M059J (cell line): ENCODE measurements around the gene FIG4. TPM values are rescaled to one million over a fixed set of nuclear protein-coding genes. Genes with fewer than 3 reads are reported as not detected.
"Not testable (repeated sequence)": the region's sequence is repeated elsewhere in the genome, so short reads cannot be mapped to it uniquely, and the experiment has no call there.

Source experiments
- DNase-seq: peaks from one replicate; pipeline ENCODE4 v3.0.0-alpha.2; 2012; ENCODE audit warnings: low read depth
- total RNA-seq: library from RNA; depleted of rRNA; stranded (reverse); fragments of >200 nt; shearing (Covaris generic); gene quantifications from 2 replicates; pipeline ENCODE4 v1.2.3, GENCODE V29; 2014; rRNA removed

The FIG4 gene
- total RNA-seq, 1 experiment from 2014 or later = 15.4 TPM

GRCh38 chr6:109853426-109853825, 162.3 kb downstream of the FIG4 start:
- no peak for DNase-seq

- DNase-seq = no peak
Measured at GRCh38 chr6:109853951-109854350, 162.9 kb downstream of the FIG4 start.

GRCh38 chr6:109854541-109855308, 163.6 kb downstream of the FIG4 start:
- no peak for DNase-seq

DNA sequence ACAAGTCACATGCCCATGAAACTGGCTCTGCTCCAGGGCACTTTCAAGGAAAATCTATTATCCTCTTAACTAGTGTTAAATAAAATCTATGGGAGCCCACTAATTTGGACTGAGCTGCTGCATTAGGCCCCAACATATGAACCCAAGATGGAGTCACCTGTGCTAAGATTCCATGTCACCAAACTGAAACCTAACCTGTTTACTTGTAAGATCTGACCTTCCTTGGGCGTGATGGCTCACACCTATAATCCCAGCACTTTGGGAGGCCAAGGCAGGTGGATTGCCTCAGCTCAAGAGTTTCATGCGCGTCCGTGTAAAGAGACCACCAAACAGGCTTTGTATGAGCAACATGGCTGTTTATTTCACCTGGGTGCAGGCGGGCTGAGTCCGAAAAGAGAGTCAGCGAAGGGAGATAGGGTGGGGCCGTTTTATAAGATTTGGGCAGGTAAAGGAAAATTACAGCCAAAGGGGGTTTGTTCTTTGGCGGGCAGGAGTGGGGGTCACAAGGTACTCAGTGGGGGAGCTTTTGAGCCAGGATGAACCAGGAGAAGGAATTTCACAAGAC, 164.5 kb downstream of the FIG4 start:
- DNase-seq = not testable (repeated sequence)

DNA sequence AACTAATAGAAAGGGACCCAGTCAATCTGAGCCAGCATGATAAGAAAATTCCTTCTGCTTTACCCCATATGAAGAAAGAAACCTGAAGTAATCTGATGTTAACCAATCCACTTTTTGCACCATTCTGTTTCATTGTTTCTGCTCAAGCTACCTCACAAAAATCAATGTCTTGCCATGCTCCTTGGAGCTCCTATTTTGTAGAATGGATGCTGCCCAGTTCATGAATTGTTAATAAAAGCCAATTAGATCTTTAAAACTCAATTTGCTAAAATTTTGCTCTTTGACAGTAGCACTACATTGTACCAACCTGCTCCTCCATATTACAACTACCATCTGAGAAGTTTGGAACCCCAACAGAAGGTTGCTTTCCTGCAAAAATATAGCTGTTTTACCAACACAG, 170.8 kb downstream of the FIG4 start:
- no peak for DNase-seq

DNA sequence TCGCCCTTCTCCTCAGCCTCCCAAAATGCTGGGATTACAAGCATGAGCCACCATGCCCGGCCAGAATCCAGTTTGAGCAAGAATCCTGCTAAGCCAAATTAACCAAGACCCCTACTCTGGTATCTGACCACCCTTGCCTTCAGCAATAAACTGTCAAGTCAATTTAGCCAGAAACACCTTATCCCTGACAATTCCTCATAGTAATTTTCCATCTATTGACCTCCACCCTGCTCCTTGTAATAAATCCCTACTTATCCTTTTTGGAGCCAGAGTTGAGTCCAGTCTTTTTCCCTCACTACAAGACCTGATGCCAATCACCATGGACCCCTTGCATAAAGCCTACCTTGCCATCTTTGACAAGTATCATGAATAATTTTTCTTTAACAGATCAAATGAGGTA, 173.0 kb downstream of the FIG4 start:
- DNase-seq = no peak

GRCh38 chr6:109865968-109866367, 174.9 kb downstream of the FIG4 start:
- DNase-seq = peak; percentile 8

DNA sequence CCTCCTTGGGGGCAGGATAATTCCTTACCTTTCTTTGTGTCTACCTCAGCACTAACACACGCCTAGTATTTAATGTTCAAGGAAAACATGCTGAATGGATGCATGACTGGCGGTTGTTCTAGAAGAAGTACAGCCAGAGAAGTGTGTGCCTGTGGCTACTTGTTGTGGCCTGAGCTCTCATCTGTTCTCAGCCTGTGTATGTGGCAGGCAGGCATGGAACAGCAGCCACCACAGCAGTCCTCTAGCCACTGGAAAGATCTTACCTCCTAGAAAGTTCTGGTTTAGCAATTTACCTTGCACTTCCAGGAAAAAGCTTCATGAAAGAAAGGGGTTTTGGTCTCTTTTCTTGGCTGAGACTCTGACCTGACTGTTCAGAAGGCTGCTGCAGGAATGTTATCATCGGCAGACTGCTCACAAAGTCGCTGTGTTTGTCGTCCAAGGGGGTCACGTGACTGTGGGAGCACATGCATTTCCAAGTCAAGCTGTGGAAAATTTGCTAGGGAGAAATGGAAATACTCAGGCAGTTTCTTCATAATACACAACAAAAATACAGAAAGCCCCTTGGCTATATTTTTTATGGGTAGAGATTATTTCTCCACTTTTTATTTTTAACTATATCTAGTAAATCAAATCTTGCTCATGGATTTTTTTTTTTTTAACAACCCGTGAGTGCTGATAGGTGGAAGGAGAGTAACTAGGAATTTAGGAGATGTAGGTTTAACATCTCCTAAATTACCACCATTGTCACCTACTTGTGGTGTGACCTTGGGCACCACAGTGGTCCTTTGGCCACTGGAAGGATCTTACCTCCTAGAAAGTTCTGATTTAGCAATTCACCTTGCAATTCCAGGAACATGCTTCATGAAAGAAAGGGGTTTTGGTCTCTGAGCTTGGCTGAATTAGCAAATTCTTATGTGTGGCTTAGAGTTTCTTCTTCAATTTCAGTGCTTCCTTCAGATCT, 176.2 kb downstream of the FIG4 start:
- DNase-seq = peak; percentile 7

- DNase-seq = peak; percentile 44
Measured at GRCh38 chr6:109867970-109868358, 176.9 kb downstream of the FIG4 start.

GRCh38 chr6:109869398-109870088, 178.4 kb downstream of the FIG4 start:
- not testable (repeated sequence) for DNase-seq

DNA sequence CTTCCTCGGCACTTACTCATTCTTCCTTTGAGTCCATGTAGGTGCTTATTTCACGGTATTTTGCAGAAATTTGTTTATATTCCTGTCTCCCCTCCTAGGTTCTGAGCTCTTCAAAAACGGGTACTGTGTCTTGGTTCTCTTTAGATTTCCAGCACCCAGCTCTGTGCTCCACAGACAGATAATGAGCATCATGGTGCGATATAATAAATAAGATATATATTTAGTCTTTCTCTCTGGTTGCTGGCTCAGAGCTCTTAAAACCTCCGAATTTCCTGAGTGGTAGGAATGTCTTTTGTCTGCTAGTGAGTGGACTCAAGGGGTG, 179.0 kb downstream of the FIG4 start:
- DNase-seq = no peak

DNA sequence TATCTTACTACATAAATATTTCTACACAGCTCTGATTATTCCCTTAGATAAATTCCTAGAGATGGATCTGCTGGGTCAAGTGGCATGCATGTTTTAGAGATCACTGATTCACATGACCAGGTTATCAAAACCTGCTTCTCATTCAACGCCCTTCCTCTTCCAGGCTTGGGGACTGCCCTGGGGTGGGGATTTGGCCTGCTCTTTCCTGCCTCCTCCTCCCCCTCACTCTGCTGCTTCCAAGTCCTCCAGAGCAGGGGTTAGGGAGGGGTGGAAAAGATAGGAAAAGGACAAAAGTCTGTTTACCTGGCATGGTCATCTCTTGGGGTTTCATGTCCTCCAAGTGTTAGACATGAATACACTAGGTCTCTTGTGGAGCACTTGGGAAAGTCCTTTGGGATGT, 181.5 kb downstream of the FIG4 start:
- no peak for DNase-seq

DNA sequence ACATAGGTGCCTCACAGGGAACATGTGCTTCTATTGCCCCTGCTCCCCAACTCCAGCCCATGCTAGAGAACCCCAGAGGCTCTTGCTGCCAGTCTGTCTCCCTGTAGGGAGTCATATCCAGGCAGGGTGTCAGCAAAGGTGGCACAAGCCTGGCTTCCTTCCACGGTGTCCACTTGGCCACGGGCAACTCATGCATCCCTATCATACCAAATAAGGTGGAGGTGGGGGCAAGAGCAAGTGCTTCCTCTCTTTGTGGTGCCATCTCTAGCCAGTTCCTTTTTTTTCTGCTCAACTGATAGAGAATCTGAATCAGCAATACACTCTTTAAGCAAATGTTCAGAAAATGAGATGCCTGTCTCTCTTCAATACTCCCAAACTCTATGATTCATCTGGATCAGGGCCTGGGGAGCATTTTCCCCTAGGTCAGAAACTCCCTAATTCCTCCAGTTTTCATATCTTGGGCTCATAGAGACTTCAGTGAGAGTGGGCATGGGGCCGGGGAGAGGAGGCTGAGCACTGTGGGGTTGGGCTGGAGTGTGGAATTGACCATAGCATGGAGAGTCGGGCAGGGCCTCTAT, 182.0 kb downstream of the FIG4 start:
- no peak for DNase-seq

DNA sequence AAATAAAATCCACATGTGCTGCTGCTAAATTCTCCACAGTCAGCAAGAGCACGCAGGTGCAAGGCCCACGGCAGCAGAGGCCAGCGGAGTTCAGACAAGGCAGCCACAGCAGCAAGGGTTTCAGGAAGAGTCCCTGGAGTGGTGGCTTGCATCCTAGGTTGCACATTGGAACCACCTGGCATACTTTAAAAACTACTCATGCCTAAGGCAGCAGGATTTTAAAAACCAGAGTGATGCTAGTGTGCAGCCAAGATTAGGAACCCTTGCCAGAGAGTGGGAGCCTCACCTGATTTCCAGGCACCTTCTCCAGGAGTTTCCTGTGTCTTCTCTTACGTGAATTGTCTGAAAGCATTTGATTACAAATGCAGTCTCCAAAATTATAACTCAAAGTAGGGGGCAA, 183.0 kb downstream of the FIG4 start:
- no peak for DNase-seq

- DNase-seq = no peak
Measured at GRCh38 chr6:109874621-109875020, 183.5 kb downstream of the FIG4 start.

Other genes with a start within 250 kb of the FIG4 start
- 15.4 and 21.5 TPM in 2 replicates for gene MICAL1, start 235.5 kb upstream of the FIG4 start, total RNA-seq
- 11.5 and 13.4 TPM in 2 replicates for gene ZBTB24, start 208.1 kb upstream of the FIG4 start, total RNA-seq
- 1.2 and 3.7 TPM in 2 replicates for gene AK9, start 94 bp upstream of the FIG4 start, total RNA-seq